Measurements from ENCODE around the gene TRAM2.

DNA sequence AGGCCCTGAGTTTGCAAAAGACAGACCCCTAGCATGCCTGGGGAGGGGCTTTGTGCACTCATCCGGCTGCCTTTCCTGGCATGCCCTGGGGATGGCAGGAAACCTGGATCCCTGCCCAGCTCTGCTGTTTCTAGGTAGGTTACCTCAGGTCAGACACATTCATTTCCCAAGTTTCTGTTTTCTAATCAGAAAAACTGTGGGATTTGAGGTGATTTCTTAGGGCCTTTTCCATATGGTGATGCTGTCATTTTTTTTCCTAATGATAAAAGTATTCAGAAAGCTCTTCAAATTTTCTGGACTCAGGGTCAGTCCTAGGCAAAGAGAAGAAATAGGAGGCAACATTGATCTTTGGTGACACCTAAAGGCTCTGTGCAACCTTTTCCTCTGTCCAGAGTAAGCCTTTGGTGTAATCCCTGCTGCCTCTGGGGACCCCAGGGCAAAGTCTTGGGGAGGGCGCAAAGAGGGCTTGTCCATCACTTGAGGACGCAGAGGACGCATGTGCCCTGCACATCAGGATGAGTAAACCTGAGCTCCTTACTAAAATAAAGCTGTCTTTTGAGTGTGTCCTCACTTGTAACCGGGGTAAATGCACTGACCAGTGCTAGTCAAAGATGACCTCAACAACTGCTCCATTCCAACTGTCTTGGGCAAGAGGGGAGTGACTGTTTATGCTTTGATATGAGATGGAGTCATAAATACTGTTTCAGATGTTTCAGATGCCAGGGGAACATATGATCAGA is 13.5 kb upstream of the TRAM2 start:
- TF ChIP-seq, protein P1, sequence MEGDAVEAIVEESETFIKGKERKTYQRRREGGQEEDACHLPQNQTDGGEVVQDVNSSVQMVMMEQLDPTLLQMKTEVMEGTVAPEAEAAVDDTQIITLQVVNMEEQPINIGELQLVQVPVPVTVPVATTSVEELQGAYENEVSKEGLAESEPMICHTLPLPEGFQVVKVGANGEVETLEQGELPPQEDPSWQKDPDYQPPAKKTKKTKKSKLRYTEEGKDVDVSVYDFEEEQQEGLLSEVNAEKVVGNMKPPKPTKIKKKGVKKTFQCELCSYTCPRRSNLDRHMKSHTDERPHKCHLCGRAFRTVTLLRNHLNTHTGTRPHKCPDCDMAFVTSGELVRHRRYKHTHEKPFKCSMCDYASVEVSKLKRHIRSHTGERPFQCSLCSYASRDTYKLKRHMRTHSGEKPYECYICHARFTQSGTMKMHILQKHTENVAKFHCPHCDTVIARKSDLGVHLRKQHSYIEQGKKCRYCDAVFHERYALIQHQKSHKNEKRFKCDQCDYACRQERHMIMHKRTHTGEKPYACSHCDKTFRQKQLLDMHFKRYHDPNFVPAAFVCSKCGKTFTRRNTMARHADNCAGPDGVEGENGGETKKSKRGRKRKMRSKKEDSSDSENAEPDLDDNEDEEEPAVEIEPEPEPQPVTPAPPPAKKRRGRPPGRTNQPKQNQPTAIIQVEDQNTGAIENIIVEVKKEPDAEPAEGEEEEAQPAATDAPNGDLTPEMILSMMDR (IDR thresholded peaks at IDR 0.05), result no peak
- no peak for TF ChIP-seq EP300 (IDR thresholded peaks at IDR 0.05)

All from tibial nerve (tissue), 4 donors.